Lower leg skin (tissue), 3 donors: ENCODE data around the gene SFMBT1.

ENCODE experiments used
- CTCF ChIP-seq, 3 donors: fragments of 450-650 bp; IDR thresholded peaks; one replicate each; pipeline ENCODE4 v1.5.1; 2016; ENCODE audit warnings: antibody characterized with exemption in 3 of 3, mild to moderate bottlenecking in 3 of 3, moderate library complexity in 2 of 3
- POLR2A ChIP-seq, 2 donors: fragments of 450-650 bp; IDR thresholded peaks; one replicate each; pipeline ENCODE4 v1.6.1; 2016 to 2017; ENCODE audit warnings: antibody characterized with exemption in 2 of 2, mild to moderate bottlenecking in 1 of 2, moderate library complexity in 1 of 2

GRCh38 chr3:53009826-53010539 lies 35.9 kb downstream of the SFMBT1 start:
- TF ChIP-seq CTCF (IDR thresholded peaks at IDR 0.05) (no peak), POLR2A (IDR thresholded peaks at IDR 0.05) (no peak)
